Neural progenitor cell (in vitro differentiated cells): ENCODE results near the gene ZBTB7B. TPM values are rescaled to one million over a fixed set of nuclear protein-coding genes. Genes with fewer than 3 reads are reported as not detected.
A peak's percentile ranks its signal among the peaks of the same experiment; 100 is the strongest.

ENCODE experiments used
- DNase-seq: peaks from one replicate; pipeline ENCODE4 v3.0.0-alpha.2; 2016; ENCODE audit warnings: low spot score
- H2AFZ ChIP-seq: fragments of 200-600 bp; sonication (generic); replicated peaks from 2 replicates; pipeline ENCODE4 v1.6.1; 2016; ENCODE audit warnings: antibody characterized with exemption
- H3F3A ChIP-seq: fragments of 200-600 bp; sonication (generic); 2 replicates; pipeline ENCODE4 v1.6.1; 2016; ENCODE audit warnings: antibody characterized with exemption, low read depth
- H3K27ac ChIP-seq: fragments of 200-600 bp; sonication (generic); 2 replicates; pipeline ENCODE4 v1.5.1; 2016; ENCODE audit warnings: mild to moderate bottlenecking
- H3K27me3 ChIP-seq: fragments of 200-600 bp; sonication (generic); 2 replicates; pipeline ENCODE4 v1.6.1; 2016; ENCODE audit warnings: mild to moderate bottlenecking, moderate library complexity
- H3K36me3 ChIP-seq: fragments of 200-600 bp; sonication (generic); 2 replicates; pipeline ENCODE4 v1.5.1; 2016
- H3K4me1 ChIP-seq: fragments of 200-600 bp; sonication (generic); 2 replicates; pipeline ENCODE4 v1.6.1; 2016; ENCODE audit warnings: mixed run types
- H3K4me2 ChIP-seq: fragments of 200-600 bp; sonication (generic); 2 replicates; pipeline ENCODE4 v1.6.1; 2016
- H3K4me3 ChIP-seq: fragments of 200-600 bp; sonication (generic); 2 replicates; pipeline ENCODE4 v1.5.1; 2016
- H3K79me2 ChIP-seq: fragments of 200-600 bp; sonication (generic); 2 replicates; pipeline ENCODE4 v1.6.1; 2016; ENCODE audit warnings: low read depth
- H3K9ac ChIP-seq: fragments of 200-600 bp; sonication (generic); 2 replicates; pipeline ENCODE4 v1.6.1; 2016
- H3K9me3 ChIP-seq: fragments of 200-600 bp; sonication (generic); 2 replicates; pipeline ENCODE4 v1.5.1; 2016; ENCODE audit warnings: low read depth
- H4K20me1 ChIP-seq: fragments of 200-600 bp; sonication (generic); 2 replicates; pipeline ENCODE4 v1.6.1; 2016; ENCODE audit warnings: low read depth
- H3K27ac Mint-ChIP-seq: 3 replicates; pipeline ENCODE4 v1.8.0; 2021; ENCODE audit warnings: mixed read lengths
- H3K27me3 Mint-ChIP-seq: 2 replicates; pipeline ENCODE4 v1.8.0; 2022; ENCODE audit warnings: low read depth, mild to moderate bottlenecking, inconsistent platforms, moderate library complexity, mixed read lengths; ENCODE audit not compliant: insufficient read depth
- H3K36me3 Mint-ChIP-seq: 3 replicates; pipeline ENCODE4 v1.8.0; 2021; ENCODE audit warnings: mixed read lengths
- H3K4me1 Mint-ChIP-seq: 3 replicates; pipeline ENCODE4 v1.8.0; 2021; ENCODE audit warnings: mixed read lengths
- H3K4me3 Mint-ChIP-seq: 3 replicates; pipeline ENCODE4 v1.8.0; 2021; ENCODE audit warnings: mild to moderate bottlenecking, moderate library complexity, mixed read lengths
- H3K9me3 Mint-ChIP-seq: 3 replicates; pipeline ENCODE4 v1.8.0; 2020; ENCODE audit warnings: mixed read lengths
- CTCF ChIP-seq: fragments of 200-600 bp; sonication (generic); IDR thresholded peaks from 2 replicates; pipeline ENCODE4 v1.5.1; 2017; ENCODE audit warnings: antibody characterized with exemption, mild to moderate bottlenecking
- EZH2 ChIP-seq: fragments of 200-600 bp; sonication (generic); IDR thresholded peaks from 2 replicates; pipeline ENCODE4 v1.6.1; 2017; ENCODE audit warnings: antibody characterized with exemption, mild to moderate bottlenecking, moderate library complexity
- EZH2phosphoT487 ChIP-seq: fragments of 200-600 bp; sonication (generic); IDR thresholded peaks from 2 replicates; pipeline ENCODE4 v1.6.1; 2017; ENCODE audit warnings: antibody characterized with exemption
- total RNA-seq: library from RNA; depleted of rRNA; stranded (reverse); fragments of >200 nt; gene quantifications from 2 replicates; pipeline ENCODE4 v1.2.3, GENCODE V29; 2015; ENCODE audit warnings: low replicate concordance

Gene ZBTB7B
- total RNA-seq, 1 donor from 2014 or later: 4.7 TPM

- no peak overlapping the region for H3K27ac ChIP-seq
- H2AFZ ChIP-seq: no peak overlapping the region
- no peaks in the 10 kb centered on the region for H4K20me1 ChIP-seq
- no peak overlapping the region for H3K4me3 ChIP-seq
- no peak for TF ChIP-seq CTCF
- TF ChIP-seq EZH2phosphoT487: no peak
- TF ChIP-seq EZH2: no peak
- no peaks in the 10 kb centered on the region for H3K27me3 ChIP-seq
- H3K36me3 Mint-ChIP-seq: peaks cover 2% of the 10 kb centered on the region
- no peaks in the 10 kb centered on the region for H3K9me3 Mint-ChIP-seq
- H3K9ac ChIP-seq: no peak overlapping the region
- DNase-seq: no peak
- H3K79me2 ChIP-seq: peaks cover 15% of the 10 kb centered on the region
- H3K4me1 ChIP-seq: peaks cover 40% of the 10 kb centered on the region
- H3K36me3 ChIP-seq: no peaks in the 10 kb centered on the region
- no peak overlapping the region for H3K4me2 ChIP-seq
- peaks cover 30% of the 10 kb centered on the region for H3K4me1 Mint-ChIP-seq
- H3F3A ChIP-seq: peaks cover 26% of the 10 kb centered on the region
- no peak overlapping the region for H3K4me3 Mint-ChIP-seq
- no peak overlapping the region for H3K27ac Mint-ChIP-seq
- no peaks in the 10 kb centered on the region for H3K9me3 ChIP-seq
- peaks cover 7% of the 10 kb centered on the region for H3K27me3 Mint-ChIP-seq
Measured at GRCh38 chr1:155013632-155014031, 11.0 kb downstream of the ZBTB7B start.

- no peak overlapping the region for H2AFZ ChIP-seq
- H3K9ac ChIP-seq: no peak overlapping the region
- DNase-seq: no peak
- peaks cover 7% of the 10 kb centered on the region for H3K27me3 Mint-ChIP-seq
- H3K9me3 ChIP-seq: no peaks in the 10 kb centered on the region
- H3K27ac Mint-ChIP-seq: no peak overlapping the region
- H3K27me3 ChIP-seq: no peaks in the 10 kb centered on the region
- peaks cover 37% of the 10 kb centered on the region for H3F3A ChIP-seq
- H3K79me2 ChIP-seq: peaks cover 15% of the 10 kb centered on the region
- H3K4me2 ChIP-seq: no peak overlapping the region
- H3K36me3 ChIP-seq: no peaks in the 10 kb centered on the region
- H3K4me1 Mint-ChIP-seq: peaks cover 40% of the 10 kb centered on the region
- H3K4me3 ChIP-seq: no peak overlapping the region
- H3K27ac ChIP-seq: no peak overlapping the region
- no peaks in the 10 kb centered on the region for H3K9me3 Mint-ChIP-seq
- H3K36me3 Mint-ChIP-seq: peaks cover 2% of the 10 kb centered on the region
- no peak overlapping the region for H3K4me3 Mint-ChIP-seq
- H4K20me1 ChIP-seq: peaks cover 5% of the 10 kb centered on the region
- H3K4me1 ChIP-seq: peaks cover 47% of the 10 kb centered on the region
- TF ChIP-seq EZH2phosphoT487: no peak
- TF ChIP-seq CTCF: no peak
- TF ChIP-seq EZH2: no peak
Measured at GRCh38 chr1:155014709-155015508, 12.3 kb downstream of the ZBTB7B start.

- no peak overlapping the region for H3K4me3 Mint-ChIP-seq
- H3F3A ChIP-seq: peaks cover 36% of the 10 kb centered on the region
- H3K27me3 ChIP-seq: no peaks in the 10 kb centered on the region
- no peak overlapping the region for H3K4me2 ChIP-seq
- peaks cover 12% of the 10 kb centered on the region for H3K79me2 ChIP-seq
- H3K27ac Mint-ChIP-seq: peak overlapping the region; percentile 85
- H3K9me3 Mint-ChIP-seq: no peaks in the 10 kb centered on the region
- no peak overlapping the region for H2AFZ ChIP-seq
- H3K36me3 ChIP-seq: no peaks in the 10 kb centered on the region
- no peak overlapping the region for H3K4me3 ChIP-seq
- peaks cover 45% of the 10 kb centered on the region for H3K4me1 ChIP-seq
- peaks cover 5% of the 10 kb centered on the region for H4K20me1 ChIP-seq
- no peak for TF ChIP-seq EZH2phosphoT487
- no peak for TF ChIP-seq CTCF
- TF ChIP-seq EZH2: no peak
- H3K4me1 Mint-ChIP-seq: peaks cover 43% of the 10 kb centered on the region
- H3K9me3 ChIP-seq: no peaks in the 10 kb centered on the region
- H3K27ac ChIP-seq: no peak overlapping the region
- no peak for DNase-seq
- peaks cover 2% of the 10 kb centered on the region for H3K36me3 Mint-ChIP-seq
- peaks cover 7% of the 10 kb centered on the region for H3K27me3 Mint-ChIP-seq
- no peak overlapping the region for H3K9ac ChIP-seq
Measured at GRCh38 chr1:155015527-155016230, 13.1 kb downstream of the ZBTB7B start.
